Pons (tissue), 1 donor: ENCODE data around the gene B3GAT2.
"Not testable (repeated sequence)": the region's sequence is repeated elsewhere in the genome, so short reads cannot be mapped to it uniquely, and the experiment has no call there.

ENCODE experiments used
- DNase-seq: peaks from one replicate; pipeline ENCODE4 v3.0.0-alpha.2; 2016; ENCODE audit warnings: low spot score

The B3GAT2 gene

DNA sequence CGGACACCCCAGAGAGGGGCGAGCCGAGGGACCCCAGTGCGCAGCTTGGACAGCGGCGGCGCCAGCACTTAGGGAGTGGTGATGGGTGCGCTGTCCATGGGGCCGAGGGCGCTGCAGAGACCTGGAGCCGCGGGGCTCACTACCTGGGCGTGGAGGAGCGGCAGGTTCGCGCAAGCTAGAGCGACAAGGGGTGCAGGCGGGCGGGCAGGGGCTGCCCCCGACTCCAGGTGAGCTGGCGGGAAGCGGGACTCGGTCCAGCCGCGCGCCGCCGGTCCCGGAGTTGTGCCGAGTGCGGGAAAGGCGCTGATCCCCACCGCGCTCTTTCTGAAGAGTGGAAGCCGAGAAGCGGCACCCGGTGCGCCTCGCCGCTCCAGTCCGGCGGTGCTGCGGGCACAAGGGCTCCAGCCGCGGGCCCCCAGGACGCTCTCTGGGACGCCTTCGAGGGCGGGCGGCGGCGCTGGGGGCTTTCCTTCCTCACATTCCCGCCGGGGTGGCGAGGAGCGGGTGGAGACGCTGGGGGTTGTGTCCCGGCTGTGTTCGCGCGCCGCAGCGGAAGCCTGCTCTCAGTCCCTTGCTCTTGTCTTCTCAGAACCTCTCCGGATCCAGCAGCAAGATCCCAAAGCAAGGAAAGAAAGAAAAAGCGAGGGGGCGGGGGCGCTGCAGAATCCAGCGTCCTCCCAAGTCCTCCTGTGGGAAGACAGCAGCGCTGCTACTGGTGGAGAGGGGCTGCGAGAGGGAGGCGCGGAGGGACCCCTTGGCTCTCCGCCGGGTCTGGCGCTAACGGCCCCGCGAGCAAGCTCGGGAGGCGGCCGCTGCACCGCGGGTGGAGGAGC lies at the start of gene B3GAT2:
TSS of gene B3GAT2 (minus strand) at position 610 of the 833 bp plus-strand sequence. CDS start 631 bp downstream, outside the sequence.
- no peak for DNase-seq

GRCh38 chr6:70998148-70998547 lies 41.3 kb upstream of the B3GAT2 start:
- no peak for DNase-seq

- no peak for DNase-seq
Observed at GRCh38 chr6:70997379-70997778, 40.5 kb upstream of the B3GAT2 start.

- no peak for DNase-seq
Observed at GRCh38 chr6:70996106-70996505, 39.2 kb upstream of the B3GAT2 start.

- no peak for DNase-seq
Observed at GRCh38 chr6:70995411-70995810, 38.6 kb upstream of the B3GAT2 start.

- DNase-seq = no peak
Observed at GRCh38 chr6:70991253-70991652, 34.4 kb upstream of the B3GAT2 start.

DNA sequence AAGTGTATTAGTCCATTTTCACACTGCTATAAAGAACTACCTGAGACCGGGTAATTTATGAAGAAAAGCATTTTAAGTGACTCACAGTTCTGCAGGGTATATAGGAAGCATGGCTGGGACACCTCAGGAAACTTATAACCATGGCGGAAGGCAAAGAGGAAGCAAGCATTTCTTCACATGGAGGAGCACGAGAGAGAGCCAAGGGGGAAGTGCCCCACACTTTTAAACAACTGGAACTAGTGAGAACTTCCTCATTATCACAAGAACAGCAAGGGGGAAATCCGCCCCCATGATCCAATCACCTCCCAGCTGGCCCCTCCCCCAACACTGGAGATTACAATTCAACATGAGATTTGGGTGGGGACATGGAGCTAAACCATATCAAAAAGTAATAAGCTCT lies 28.3 kb upstream of the B3GAT2 start:
- DNase-seq = no peak

DNA sequence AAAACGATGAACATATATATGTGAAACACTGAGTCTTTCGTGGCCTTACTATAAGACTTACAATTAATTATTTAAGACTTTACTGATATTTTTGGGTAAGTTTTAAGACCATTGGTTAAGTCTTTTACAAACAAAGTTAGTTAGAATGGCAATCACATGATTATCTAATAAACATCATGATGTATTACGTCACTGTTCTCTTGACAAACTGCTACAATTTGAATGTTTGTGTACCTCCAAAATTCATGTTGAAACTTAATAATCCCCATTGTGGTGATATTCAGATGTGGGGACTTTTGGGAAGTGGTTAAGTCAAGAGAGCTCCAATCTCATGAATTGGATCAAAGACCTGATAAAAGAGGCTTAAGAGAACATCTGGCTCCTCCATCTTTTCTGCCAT lies 25.9 kb upstream of the B3GAT2 start:
- no peak for DNase-seq

- no peak for DNase-seq
Observed at GRCh38 chr6:70980727-70981126, 23.9 kb upstream of the B3GAT2 start.

GRCh38 chr6:70973604-70974003 lies 16.7 kb upstream of the B3GAT2 start:
- DNase-seq = no peak

GRCh38 chr6:70967049-70967448 lies 10.2 kb upstream of the B3GAT2 start:
- DNase-seq = no peak

- DNase-seq = no peak
Observed at GRCh38 chr6:70957284-70957617, 391 bp upstream of the B3GAT2 start.

DNA sequence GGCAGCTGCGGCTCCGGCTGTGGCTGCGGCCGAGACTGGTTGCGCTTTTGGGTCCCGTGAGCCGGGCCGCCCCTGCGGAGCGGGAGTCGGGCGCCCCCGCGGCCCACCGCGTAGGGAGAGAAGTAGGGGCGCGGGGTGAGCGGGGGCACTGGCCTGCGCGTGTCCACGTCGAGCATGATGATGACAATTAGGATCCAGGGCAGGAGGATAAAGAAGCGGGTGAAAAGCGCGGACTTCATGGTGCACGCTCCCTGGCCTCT lies 739 bp downstream of the B3GAT2 start:
- DNase-seq = no peak

- peak; percentile 58 for DNase-seq
Observed at GRCh38 chr6:70955441-70956190, 1.2 kb downstream of the B3GAT2 start.

DNA sequence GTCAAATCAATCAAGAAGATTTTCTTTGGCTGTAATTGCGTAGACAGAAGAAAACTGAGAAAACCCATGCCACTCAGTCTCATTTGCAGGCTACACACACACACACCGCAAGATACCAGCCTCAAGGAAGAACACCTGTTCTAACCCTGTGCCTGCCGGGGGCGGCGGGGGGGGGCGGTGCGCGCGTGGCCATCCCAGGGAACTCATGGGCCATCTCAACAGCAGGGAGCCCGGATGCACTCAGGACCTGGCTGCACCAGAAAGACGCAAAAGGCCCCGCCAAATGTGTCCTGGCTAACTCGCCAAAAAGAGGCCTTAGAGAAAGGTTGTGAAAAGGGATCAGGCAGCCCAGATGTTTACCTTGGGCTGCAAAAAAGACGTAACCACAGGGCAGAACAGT lies 2.1 kb downstream of the B3GAT2 start:
- DNase-seq = no peak

DNA sequence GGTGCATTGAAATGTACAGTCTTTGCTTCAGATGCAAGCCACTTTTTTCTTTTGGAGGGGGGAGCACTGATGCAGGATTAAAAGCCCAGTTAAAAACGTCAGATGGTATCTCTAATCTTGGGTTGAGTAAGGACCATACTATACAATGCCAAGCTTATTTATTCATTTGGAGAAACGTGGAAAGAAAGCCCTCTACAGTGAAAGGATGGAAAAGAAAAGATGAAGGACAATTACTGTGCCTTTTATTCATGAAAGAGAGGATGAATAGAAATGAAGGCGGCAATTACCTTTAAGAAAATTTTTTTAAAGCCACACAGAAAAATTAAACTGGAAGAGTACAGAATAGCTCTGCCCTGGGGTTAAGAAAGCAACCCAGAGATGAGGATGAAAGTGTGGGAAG lies 2.7 kb downstream of the B3GAT2 start:
- DNase-seq = no peak

DNA sequence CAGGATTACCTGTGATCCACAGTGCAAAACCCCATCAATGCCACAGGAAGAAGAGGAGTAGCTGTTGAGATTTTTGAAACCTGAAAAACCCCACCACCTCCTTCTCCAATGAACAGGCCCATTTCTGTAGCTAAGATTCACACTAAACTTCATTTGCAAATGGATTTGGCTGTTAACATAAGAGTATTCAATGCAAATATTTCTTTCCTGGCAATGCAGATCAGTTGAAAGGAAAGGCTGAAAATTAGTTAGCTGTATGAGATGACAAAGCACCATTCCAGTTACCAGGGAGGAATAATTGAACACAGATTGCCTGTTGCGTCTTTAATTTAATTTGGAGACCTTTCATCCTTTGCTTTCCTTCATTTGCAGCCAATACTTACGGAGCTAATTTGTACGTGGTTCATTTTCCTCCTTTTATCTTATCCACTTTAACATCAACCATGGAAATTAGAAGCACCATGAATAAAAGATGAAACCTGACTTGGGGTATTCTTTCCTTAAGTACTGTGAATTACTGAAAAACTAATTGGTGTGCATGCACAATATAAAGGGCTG lies 4.2 kb downstream of the B3GAT2 start:
- no peak for DNase-seq

GRCh38 chr6:70944321-70944720 lies 12.5 kb downstream of the B3GAT2 start:
- not testable (repeated sequence) for DNase-seq

- no peak for DNase-seq
Observed at GRCh38 chr6:70933853-70934252, 23.0 kb downstream of the B3GAT2 start.

- no peak for DNase-seq
Observed at GRCh38 chr6:70905742-70906141, 51.1 kb downstream of the B3GAT2 start.

DNA sequence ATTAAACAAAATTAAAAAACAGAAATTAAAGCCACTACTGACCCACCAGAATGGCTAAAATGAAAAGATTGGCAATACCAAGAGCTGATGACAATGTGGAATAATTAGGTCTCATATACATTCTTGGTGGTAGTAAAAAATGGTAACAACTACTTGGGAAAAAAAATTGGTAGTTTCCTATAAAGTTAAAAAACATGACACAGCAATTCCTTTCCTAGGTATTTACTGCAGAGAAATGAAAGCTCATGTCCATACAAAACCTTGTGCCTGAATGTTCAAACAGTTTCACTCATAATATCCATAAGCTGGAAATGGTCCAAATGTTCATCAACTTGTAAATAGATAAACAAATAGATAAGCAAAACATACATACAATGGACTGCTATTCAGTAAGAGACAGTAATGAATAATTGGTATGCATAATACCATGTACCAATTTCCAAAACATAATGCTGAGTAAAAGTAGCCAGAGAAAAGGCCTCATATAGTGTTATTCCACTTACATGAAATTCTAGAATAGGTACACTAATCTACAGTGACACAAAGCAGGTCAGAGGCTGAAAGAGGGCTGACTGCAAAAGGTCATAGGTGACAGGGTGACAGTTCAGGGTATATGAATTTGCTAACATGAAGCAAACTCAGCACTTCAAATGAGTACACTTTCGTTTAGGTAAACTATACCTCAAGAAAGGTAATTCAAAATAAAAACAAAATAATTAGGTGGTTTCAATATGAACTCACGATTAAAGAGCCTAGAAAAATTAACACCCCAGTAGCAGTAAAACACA lies 53.0 kb downstream of the B3GAT2 start:
- no peak for DNase-seq

DNA sequence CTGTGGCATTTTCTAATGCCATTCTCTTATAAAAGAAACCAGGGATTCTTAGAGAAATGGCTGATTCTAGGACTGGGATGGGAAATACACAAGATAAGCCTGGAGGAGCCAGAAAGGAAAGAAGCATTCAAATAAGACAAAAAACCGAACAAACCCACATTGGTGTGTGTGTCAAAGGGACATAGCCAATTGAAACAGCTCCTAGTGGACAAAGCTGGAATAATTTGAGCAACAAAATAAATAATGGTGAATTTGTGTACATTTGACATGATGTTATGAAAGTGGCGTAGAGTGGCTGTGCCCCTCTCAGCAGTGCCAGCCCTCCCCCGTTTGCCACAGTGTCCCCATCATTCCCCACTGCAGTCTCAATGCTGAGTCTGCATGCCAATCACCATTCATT lies 55.5 kb downstream of the B3GAT2 start:
- DNase-seq = no peak

DNA sequence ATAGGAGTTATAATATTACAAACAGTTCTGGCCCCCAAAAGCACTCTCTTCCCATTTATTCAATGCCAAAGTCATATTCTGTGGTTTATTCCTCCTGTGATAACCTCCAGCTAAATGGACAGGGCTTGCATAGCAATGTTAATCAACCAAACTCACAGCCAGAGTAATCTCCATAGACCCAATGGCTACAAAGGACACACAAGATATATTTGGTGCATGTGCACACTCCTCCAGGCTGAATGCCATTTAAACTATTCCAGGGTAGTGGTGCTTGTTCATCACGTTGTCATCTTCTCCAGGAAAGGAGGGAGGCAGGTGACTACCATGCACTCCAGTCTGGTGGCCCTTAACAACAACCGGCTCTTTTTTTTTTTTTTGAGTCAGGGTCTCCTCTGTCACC lies 56.8 kb downstream of the B3GAT2 start:
- DNase-seq = no peak
